HG02970 (cell line): Measurements from ENCODE around the gene EIF3A.

Experiments used
- ATAC-seq: cut with Tn5 transposase; IDR thresholded peaks from one replicate; pipeline ENCODE4 v1.9.1; 2021; ENCODE audit warnings: mild to moderate bottlenecking, moderate library complexity, moderate number of reproducible peaks; ENCODE audit not compliant: unreplicated experiment, low FRiP score

Gene EIF3A

GRCh38 chr10:119022846-119023552 is 57.6 kb downstream of the EIF3A start:
- no peak for ATAC-seq

DNA sequence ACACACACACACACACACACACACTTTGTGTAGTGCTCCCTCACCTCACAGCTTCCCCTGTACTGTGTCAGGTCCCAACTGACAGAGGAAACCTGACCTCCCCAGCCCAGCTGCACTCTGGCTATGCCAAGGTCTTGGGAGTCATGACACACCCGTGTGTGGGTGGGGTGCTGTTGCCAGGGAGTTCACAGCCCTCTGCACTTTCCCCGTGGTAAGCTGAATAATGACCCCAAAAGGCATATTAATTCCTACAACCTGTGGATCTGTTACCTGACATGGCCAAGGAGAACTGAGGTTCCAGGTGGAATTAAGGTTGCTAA is 60.0 kb downstream of the EIF3A start:
- no peak for ATAC-seq

- ATAC-seq, result no peak
Observed at GRCh38 chr10:119007211-119007574, 73.4 kb downstream of the EIF3A start.

GRCh38 chr10:119006451-119007210 is 74.0 kb downstream of the EIF3A start:
- no peak for ATAC-seq

DNA sequence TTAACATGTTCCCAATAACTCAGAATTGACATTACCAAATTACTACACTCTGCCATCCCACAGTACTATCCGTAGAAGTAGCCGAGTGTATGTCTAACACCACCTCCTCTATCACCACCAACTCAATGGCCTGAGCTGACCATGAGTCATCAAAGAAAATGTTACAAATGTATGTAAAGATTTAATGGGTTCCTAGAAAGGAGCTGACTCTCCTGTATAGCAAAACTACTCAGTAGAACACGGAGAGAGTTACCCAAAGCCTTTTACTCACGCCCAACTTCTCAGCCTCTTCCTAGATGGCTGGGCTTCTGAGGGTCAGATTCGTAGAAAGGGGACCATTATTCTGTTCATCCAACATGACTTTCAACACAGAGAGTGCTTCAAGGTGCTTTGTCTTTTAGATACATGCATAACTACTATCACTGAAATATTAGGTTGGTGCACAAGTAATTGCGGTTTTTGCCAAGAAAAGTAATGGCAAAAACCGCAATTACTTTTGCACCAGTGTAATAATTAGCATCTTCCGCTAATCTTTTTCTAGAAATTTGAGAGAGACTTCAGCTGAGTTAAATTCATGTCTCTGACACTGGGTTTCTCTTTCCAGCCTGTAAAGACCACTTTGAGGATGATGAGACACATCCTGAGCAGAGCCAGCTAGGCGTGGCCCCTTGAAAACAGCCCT is 75.1 kb downstream of the EIF3A start:
- no peak for ATAC-seq

DNA sequence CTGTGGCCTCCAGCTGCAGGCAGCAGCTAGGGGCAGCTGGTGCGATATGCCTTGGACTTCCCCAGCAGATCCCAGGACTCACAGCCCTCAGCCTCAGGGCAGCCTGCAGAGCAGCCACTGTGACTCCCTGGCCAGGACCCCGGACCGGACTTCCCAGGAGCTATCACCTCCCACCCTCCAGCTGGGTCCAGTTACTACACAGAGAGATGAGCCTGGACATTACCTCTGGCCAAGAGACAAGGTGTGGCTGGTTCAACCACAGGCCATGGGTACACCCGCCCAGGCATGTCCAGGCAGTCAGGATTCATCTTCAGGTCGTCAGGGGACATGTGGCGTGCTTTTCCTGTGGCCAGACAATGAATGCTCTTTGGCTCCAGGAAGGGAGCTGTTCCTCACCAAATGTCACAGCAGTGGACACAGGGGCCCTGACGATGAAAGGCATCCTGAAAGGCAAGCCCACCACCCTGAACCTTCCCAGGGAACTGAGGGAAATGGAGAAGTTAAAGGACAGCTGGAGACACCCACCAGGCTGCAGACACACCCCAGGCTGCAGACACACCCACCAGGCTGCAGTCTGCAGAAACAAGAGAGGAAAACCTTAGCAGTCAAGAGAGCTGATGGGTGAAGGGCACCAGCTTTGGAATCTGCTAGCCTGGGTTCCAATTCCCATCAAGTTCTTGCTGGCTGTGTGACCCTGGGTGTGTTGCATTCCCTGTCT is 76.9 kb downstream of the EIF3A start:
- ATAC-seq, result no peak

- ATAC-seq, result no peak
Observed at GRCh38 chr10:119001717-119002500, 78.7 kb downstream of the EIF3A start.

DNA sequence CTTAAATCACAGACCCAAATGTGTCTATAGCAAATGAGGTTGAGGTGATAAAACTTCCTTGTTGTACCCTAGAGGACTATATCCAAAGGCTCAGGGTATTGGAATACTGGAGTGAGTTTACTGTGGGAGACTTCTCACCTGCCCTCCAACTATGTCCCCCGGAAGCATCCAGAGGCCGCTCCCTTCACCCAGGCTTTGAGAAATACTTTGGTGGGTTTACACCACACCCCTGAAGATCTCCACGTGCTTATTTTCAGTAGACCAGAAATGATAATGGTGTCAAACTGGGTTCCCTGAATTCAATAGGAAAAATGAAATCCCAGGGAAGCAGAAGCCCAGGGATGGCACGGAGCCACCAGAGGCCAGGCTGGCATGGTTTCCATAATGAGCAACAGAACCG is 82.4 kb downstream of the EIF3A start:
- ATAC-seq, result no peak

- no peak for ATAC-seq
Observed at GRCh38 chr10:118997379-118997778, 83.2 kb downstream of the EIF3A start.

GRCh38 chr10:118995739-118996138 is 84.9 kb downstream of the EIF3A start:
- no peak for ATAC-seq

- no peak for ATAC-seq
Observed at GRCh38 chr10:118994321-118994720, 86.3 kb downstream of the EIF3A start.

DNA sequence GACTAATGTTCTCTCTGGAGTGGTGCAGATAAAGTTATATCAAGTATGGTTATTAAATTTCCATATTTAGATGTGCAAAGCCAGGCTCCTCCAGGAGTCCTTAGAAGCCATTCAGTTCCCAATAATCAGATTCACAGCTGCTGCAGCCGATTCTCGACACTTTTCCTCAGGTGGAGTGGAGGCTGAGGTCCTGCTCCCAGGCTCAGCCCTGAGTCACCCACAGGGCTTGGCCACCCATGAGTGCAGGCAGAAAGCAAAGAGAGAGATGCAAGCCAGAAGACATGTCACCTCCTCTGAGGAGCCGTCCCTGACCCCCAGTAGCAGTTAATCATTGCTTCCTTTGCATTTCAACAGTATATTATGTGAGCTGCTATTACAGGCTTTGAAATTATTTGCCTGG is 87.4 kb downstream of the EIF3A start:
- ATAC-seq, result no peak

- no peak for ATAC-seq
Observed at GRCh38 chr10:118992496-118992895, 88.1 kb downstream of the EIF3A start.

- no peak for ATAC-seq
Observed at GRCh38 chr10:118990326-118990725, 90.3 kb downstream of the EIF3A start.

DNA sequence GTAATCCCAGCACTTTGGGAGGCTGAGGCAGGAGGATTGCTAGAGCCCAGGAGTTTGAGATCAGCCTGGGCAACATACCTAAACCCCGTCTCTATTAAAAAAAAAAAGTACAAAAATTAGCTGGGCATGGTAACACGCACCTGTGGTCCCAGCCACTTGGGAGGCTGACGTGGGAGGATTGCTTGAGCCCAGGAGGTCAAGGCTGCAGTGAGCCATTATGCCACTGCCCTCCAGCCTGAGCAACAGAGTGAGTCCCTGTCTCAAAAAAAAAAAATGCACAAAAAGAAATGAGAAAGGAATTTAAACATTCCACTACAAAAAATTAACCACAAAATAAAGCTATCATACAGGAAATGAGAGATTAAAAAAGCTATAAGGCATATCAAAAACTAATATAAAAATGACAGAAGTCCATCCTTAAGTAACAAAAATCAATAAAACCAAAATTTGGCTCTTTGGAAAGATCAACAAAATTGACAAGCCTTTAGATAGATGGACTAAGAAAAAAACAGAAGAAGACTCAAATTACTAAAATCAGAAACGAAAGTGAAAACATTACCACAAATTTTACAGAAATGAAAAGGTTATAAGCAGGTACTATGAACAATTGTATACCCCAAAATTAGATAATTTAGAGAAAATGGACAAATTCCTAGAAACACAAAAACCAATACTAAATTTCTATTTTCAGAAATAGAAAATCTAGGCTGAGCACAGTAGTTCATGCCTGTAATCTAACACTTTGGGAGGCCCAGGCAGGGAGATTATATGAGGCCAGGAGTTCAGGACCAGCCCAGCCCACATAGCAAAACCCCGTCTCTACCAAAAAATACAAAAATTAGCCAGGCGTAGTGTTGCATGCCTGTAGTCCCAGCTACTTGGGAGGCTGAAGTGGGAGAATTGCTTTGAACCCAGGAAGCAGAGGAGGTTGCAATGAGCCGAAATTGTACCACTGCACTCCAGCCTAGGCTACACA is 93.5 kb downstream of the EIF3A start:
- no peak for ATAC-seq

- ATAC-seq, result no peak
Observed at GRCh38 chr10:118985576-118985975, 95.0 kb downstream of the EIF3A start.
